Endothelial cell of umbilical vein (primary cell): Measurements from ENCODE around the gene DENND4C. TPM values are rescaled to one million over a fixed set of nuclear protein-coding genes. Genes with fewer than 3 reads are reported as not detected.
A peak's percentile ranks its signal among the peaks of the same experiment; 100 is the strongest.

Experiments
- BruUV-seq: library from RNA; stranded (reverse); fragments of 400-500 nt; replicated peaks from 2 replicates; lab custom pipeline; 2021; lab: Mats Ljungman, UMichigan
- CTCF ChIA-PET: fragments of 300-600, 350-600 bp; sonication (Branson Sonifier 250); formaldehyde crosslinking; loops from one replicate; lab custom pipeline; 2021; ENCODE audit warnings: antibody characterized with exemption, inconsistent platforms; lab: Charles Lee
- POLR2A ChIA-PET: fragments of 300-600, 350-600 bp; sonication (Branson Sonifier 250); formaldehyde crosslinking; loops from one replicate; lab custom pipeline; 2021; ENCODE audit warnings: antibody characterized with exemption, inconsistent platforms; lab: Charles Lee
- DNase-seq: peaks from one replicate; pipeline ENCODE4 v3.0.0-alpha.2; 2011; ENCODE audit warnings: low read depth, low spot score
- FAIRE-seq: peaks from 2 replicates; lab custom pipeline; 2011; peaks lifted over from hg19 to GRCh38; lab: Jason Lieb, UNC
- H2AFZ ChIP-seq: 2 replicates; pipeline ENCODE4 v1.6.0; 2012; ENCODE audit warnings: low read depth, low read length, control low read depth, inconsistent platforms
- H3K27ac ChIP-seq: 2 replicates; pipeline ENCODE4 v1.5.1; 2011; ENCODE audit warnings: low read depth, mild to moderate bottlenecking, control low read depth, low read length, moderate library complexity; ENCODE audit not compliant: insufficient read depth
- H3K27me3 ChIP-seq, 2 experiments: 2 replicates each; pipeline versions ENCODE4 v1.6.0 to v1.6.1; 2011; ENCODE audit warnings: low read length in 2 of 2, mixed read lengths in 1 of 2; ENCODE audit not compliant: control insufficient read depth in 2 of 2, insufficient read depth in 2 of 2
- H3K36me3 ChIP-seq, 2 experiments: 2 replicates in 1 of 2; 3 replicates in 1 of 2; pipeline ENCODE4 v1.5.1; 2011; ENCODE audit warnings: low read length in 2 of 2, mild to moderate bottlenecking in 1 of 2, moderate library complexity in 1 of 2; ENCODE audit not compliant: control insufficient read depth in 2 of 2, insufficient read depth in 2 of 2; ENCODE audit errors: extremely low read depth in 1 of 2
- H3K4me1 ChIP-seq: 3 replicates; pipeline ENCODE4 v1.5.1; 2011; ENCODE audit warnings: mild to moderate bottlenecking, low read length; ENCODE audit not compliant: control insufficient read depth, insufficient read depth; ENCODE audit errors: extremely low read depth
- H3K4me2 ChIP-seq: 2 replicates; pipeline ENCODE4 v1.6.1; 2011; ENCODE audit warnings: low read length, control low read depth, mixed read lengths; ENCODE audit not compliant: insufficient read depth
- H3K4me3 ChIP-seq, 3 experiments: fragments of 200-600 bp in 1 of 3; sonication (generic), shearing (Covaris generic) in 1 of 3; replicated peaks in 1 of 3; 2 replicates each; pipeline ENCODE4 v1.5.1; 2011 to 2016; ENCODE audit warnings: control low read depth in 3 of 3, low read length in 3 of 3, mild to moderate bottlenecking in 2 of 3, inconsistent platforms in 1 of 3, low read depth in 1 of 3, moderate library complexity in 1 of 3; ENCODE audit not compliant: insufficient read depth in 1 of 3
- H3K79me2 ChIP-seq: 2 replicates; pipeline ENCODE4 v1.6.0; 2012; ENCODE audit warnings: low read length, inconsistent platforms; ENCODE audit not compliant: control insufficient read depth, insufficient read depth
- H3K9ac ChIP-seq: replicated peaks from 2 replicates; pipeline ENCODE3; 2011; ENCODE audit warnings: low read length, control low read depth; ENCODE audit not compliant: insufficient read depth; ENCODE audit errors: extremely low read depth
- H3K9me1 ChIP-seq: replicated peaks from 3 replicates; pipeline ENCODE4 v1.6.0; 2011; ENCODE audit warnings: mild to moderate bottlenecking, low read length; ENCODE audit not compliant: control insufficient read depth, insufficient read depth; ENCODE audit errors: extremely low read depth
- H3K9me3 ChIP-seq: replicated peaks from 2 replicates; pipeline ENCODE4 v1.5.1; 2012; ENCODE audit warnings: low read length, inconsistent platforms; ENCODE audit not compliant: control insufficient read depth, insufficient read depth
- H4K20me1 ChIP-seq: replicated peaks from 2 replicates; pipeline ENCODE3; 2011; ENCODE audit warnings: mild to moderate bottlenecking, low read length; ENCODE audit not compliant: control insufficient read depth, insufficient read depth; ENCODE audit errors: extremely low read depth
- EZH2 ChIP-seq: IDR thresholded peaks from 2 replicates; pipeline ENCODE4 v1.6.1; 2012; ENCODE audit warnings: borderline replicate concordance, low read depth, mild to moderate bottlenecking, moderate library complexity, low read length, inconsistent platforms; ENCODE audit not compliant: severe bottlenecking
- GATA2 ChIP-seq: IDR thresholded peaks from 2 replicates; pipeline ENCODE4 v1.7.0; 2011; ENCODE audit warnings: low read depth, mild to moderate bottlenecking, moderate library complexity, mixed read lengths, low read length; ENCODE audit not compliant: insufficient read length, insufficient read depth
- dilution Hi-C: fragments of 300-500 bp; cut with MboI; formaldehyde crosslinking; loops from one replicate; pipeline ENCODE4 v1.15.0; 2019; ENCODE audit warnings: low sequenced_read_pairs; ENCODE audit not compliant: extremely low pct_ligation_motif_present
- intact Hi-C: fragments of 100-400 bp; cut with micrococcal nuclease; formaldehyde crosslinking; loops from one replicate; pipeline ENCODE4 v1.10.0; 2022
- polyA plus RNA-seq, 4 experiments: library from polyadenylated mRNA; depleted of rRNA in 3 of 4; stranded (reverse) in 3 of 4; unstranded in 1 of 4; fragments of >200 nt; gene quantifications; 2 replicates each; pipeline versions ENCODE4 v1.2.1 to v1.2.3, GENCODE V29; 2011 to 2012; ENCODE audit warnings: missing spikeins in 1 of 4
- total RNA-seq: library from RNA; stranded (reverse); gene quantifications from 2 replicates; pipeline ENCODE4 v1.2.3, GENCODE V29; 2021

The DENND4C gene
- total and polyA plus RNA-seq, 2 donors (not counting 3 experiments of a cell fraction or from before 2014, with no cell fraction given): 9.6 to 36.8 TPM

DNA sequence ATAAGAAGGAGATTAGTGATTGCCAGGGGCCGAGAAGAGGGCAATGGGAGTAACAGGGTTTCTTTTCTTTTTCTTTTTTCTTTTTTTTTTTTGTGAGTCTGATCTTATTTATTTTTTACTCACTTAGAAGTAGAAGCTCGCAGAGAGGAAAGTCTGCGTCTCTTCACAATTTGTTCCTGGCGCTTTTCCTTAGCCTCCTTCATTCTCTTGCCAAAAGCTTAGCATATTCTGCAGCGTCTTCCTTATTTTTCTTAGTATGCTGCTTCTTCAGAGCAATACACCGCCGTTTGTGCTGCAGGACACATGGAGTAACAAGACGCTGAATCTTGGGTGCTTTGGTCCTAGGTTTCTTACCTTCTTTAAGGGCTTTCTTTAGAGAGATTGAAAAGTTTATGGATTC, 30.3 kb upstream of the DENND4C start:
- CTCF ChIA-PET: interaction anchor here (2.0 kb wide), 1 partner anchor 26 kb away, joined by 5 read pairs; no protein-coding TSS in a partner anchor
- no peaks in the 10 kb centered on the region for H3K36me3 ChIP-seq
- dilution Hi-C loops: no loop called here
- H3K4me2 ChIP-seq: no peak overlapping the region
- H3K27me3 ChIP-seq: no peaks in the 10 kb centered on the region
- no TSS peak for BruUV-seq
- H4K20me1 ChIP-seq: no peaks in the 10 kb centered on the region
- H3K27ac ChIP-seq: no peak overlapping the region
- H3K79me2 ChIP-seq: no peaks in the 10 kb centered on the region
- no peaks in the 10 kb centered on the region for H3K9me3 ChIP-seq
- no peaks in the 10 kb centered on the region for H3K4me1 ChIP-seq
- no peak overlapping the region for H3K4me3 ChIP-seq
- H3K9ac ChIP-seq: no peak overlapping the region
- POLR2A ChIA-PET: no interaction called here
- H3K9me1 ChIP-seq: no peaks in the 10 kb centered on the region
- FAIRE-seq (no peak), DNase-seq (no peak)
- no peak overlapping the region for H2AFZ ChIP-seq
- TF ChIP-seq GATA2: no peak
- TF ChIP-seq EZH2: no peak
- intact Hi-C loops: no loop called here

DNA sequence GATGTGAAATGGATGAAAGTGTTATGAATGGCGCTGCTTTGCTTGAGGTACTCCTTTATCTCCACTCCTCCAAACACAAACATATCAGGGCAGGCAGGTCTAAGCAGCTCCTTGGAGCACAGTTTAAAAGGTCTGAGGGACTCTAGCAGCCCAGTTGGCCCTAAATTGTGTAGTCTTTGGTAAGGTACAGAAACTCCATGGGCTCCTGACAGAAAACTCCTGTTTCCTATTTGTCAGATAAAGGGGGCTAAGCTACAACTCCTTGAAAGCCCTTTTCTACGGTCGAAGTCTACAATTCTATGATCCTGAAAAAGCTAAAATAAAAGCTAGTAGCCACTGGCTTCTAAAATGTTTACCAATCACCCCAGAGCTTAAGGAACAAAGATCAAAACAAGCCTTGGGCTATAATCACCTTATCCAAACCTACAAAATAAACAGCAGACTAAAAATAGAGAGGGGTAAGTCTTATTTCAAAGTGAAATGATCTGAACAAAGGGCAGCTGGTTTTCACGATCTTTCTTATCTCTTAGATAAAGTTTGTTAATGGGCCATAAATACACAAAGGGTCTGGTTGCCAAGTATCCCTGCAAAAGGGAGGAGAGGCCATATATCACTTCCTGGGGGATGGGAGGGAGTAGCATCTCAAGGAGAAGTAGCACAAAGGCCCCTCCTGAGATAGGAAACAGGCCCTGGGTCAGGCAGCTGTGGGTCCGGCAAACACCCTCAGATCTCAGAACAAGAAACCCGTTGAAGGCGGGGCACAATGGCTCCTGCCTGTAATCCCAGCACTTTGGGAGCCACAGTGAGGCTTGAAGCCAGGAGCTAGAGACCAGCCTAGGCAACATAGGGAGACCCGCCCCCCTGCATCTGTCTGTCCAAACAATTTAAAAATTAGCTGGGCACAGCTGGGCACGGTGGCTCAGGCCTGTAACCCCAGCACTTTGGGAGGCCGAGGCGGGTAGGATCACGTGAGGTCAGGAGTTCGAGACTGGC, 28.3 kb upstream of the DENND4C start:
- DNase-seq (no peak), FAIRE-seq (no peak)
- Histone ChIP-seq H3K4me2 (no peak overlapping the region), H3K4me1 (no peaks in the 10 kb centered on the region), H4K20me1 (no peaks in the 10 kb centered on the region), H3K27ac (no peak overlapping the region), H2AFZ (peak overlapping the region; percentile 3), H3K79me2 (no peaks in the 10 kb centered on the region), H3K9me3 (no peaks in the 10 kb centered on the region), H3K9me1 (no peaks in the 10 kb centered on the region), H3K9ac (no peak overlapping the region), H3K4me3 (no peak overlapping the region), H3K27me3 (no peaks in the 10 kb centered on the region), H3K36me3 (no peaks in the 10 kb centered on the region)
- POLR2A ChIA-PET: no interaction called here
- intact Hi-C loops: no loop called here
- dilution Hi-C loops: no loop called here
- no TSS peak for BruUV-seq
- CTCF ChIA-PET: interaction anchor here (0.6 to 2.0 kb wide), 6 partner anchors 9 to 32 kb away, joined by 3 to 6 read pairs (median 4); no protein-coding TSS in a partner anchor
- TF ChIP-seq EZH2: no peak
